GM12878 (cell line): ENCODE results near the gene RIMBP2. TPM values are rescaled to one million over a fixed set of nuclear protein-coding genes. Genes with fewer than 3 reads are reported as not detected.

Source experiments
- ATAC-seq: fragments of 200-7000 bp; cut with Tn5 transposase; 3 replicates; pipeline ENCODE4 v1.9.1; 2020; ENCODE audit warnings: mild to moderate bottlenecking, moderate library complexity
- BruUV-seq: library from RNA; stranded (reverse); fragments of 400-500 nt; replicated peaks from 2 replicates; lab custom pipeline; 2021; lab: Mats Ljungman, UMichigan
- CTCF ChIA-PET: fragments of 300-600 bp; sonication (Branson Sonifier 250); formaldehyde crosslinking; extraction: SDS; loops from one replicate; lab custom pipeline; 2021; ENCODE audit warnings: inconsistent platforms; lab: Yijun Ruan, JAX
- POLR2A ChIA-PET: fragments of 350-600 bp; formaldehyde crosslinking; extraction: SDS; loops from one replicate; lab custom pipeline; 2021; ENCODE audit warnings: inconsistent platforms; lab: Charles Lee
- RAD21 ChIA-PET: fragments of 300-600 bp; sonication (Branson Sonifier 250); formaldehyde crosslinking; loops from one replicate; lab custom pipeline; 2023; ENCODE audit warnings: antibody characterized with exemption; ENCODE audit not compliant: unreplicated experiment; lab: Charles Lee
- SMC1A ChIA-PET: fragments of 300-600 bp; sonication (Branson Sonifier 250); formaldehyde crosslinking; loops from one replicate; lab custom pipeline; 2023; ENCODE audit not compliant: unreplicated experiment, uncharacterized antibody; lab: Charles Lee
- DNase-seq: peaks from one replicate; pipeline ENCODE4 v3.0.0-alpha.2; 2011; ENCODE audit warnings: low read depth, low spot score
- FAIRE-seq: peaks from 3 replicates; lab custom pipeline; 2011; peaks lifted over from hg19 to GRCh38; lab: Jason Lieb, UNC
- H2AFZ ChIP-seq: 2 replicates; pipeline ENCODE4 v1.6.0; 2011; ENCODE audit warnings: low read depth, low read length, control low read depth; ENCODE audit not compliant: control insufficient read depth
- H3K27ac ChIP-seq: 2 replicates; pipeline ENCODE4 v1.5.1; 2011; ENCODE audit warnings: control low read depth; ENCODE audit not compliant: control insufficient read depth, insufficient read depth
- H3K27me3 ChIP-seq, 2 experiments: replicated peaks in 1 of 2; 2 replicates each; pipeline versions ENCODE4 v1.6.0 to v1.6.1; 2011; ENCODE audit warnings: low read length in 1 of 2; ENCODE audit not compliant: control insufficient read depth in 2 of 2, insufficient read depth in 2 of 2
- H3K36me3 ChIP-seq, 2 experiments: 2 replicates each; pipeline ENCODE4 v1.5.1; 2011; ENCODE audit warnings: low read length in 1 of 2; ENCODE audit not compliant: control insufficient read depth in 2 of 2, insufficient read depth in 2 of 2
- H3K4me1 ChIP-seq: 2 replicates; pipeline ENCODE4 v1.6.1; 2011; ENCODE audit warnings: mild to moderate bottlenecking, low read length, moderate library complexity, mixed read lengths; ENCODE audit not compliant: control insufficient read depth, insufficient read depth
- H3K4me2 ChIP-seq: 2 replicates; pipeline ENCODE4 v1.6.0; 2011; ENCODE audit warnings: control low read depth; ENCODE audit not compliant: control insufficient read depth, insufficient read depth
- H3K4me3 ChIP-seq: fragments of 200-600 bp; sonication (generic); 2 replicates; pipeline ENCODE4 v1.5.1; 2016
- H3K79me2 ChIP-seq: 2 replicates; pipeline ENCODE4 v1.6.0; 2011; ENCODE audit warnings: low read length; ENCODE audit not compliant: control insufficient read depth, insufficient read depth
- H3K9ac ChIP-seq: 2 replicates; pipeline ENCODE4 v1.8.0; 2011; ENCODE audit warnings: low read length, control low read depth, mixed read lengths; ENCODE audit not compliant: control insufficient read depth, insufficient read depth
- H3K9me3 ChIP-seq: replicated peaks from 3 replicates; pipeline ENCODE4 v1.5.1; 2011; ENCODE audit warnings: mild to moderate bottlenecking, low read length; ENCODE audit not compliant: control insufficient read depth, insufficient read depth
- H4K20me1 ChIP-seq: 2 replicates; pipeline ENCODE4 v1.6.0; 2011; ENCODE audit not compliant: control insufficient read depth, insufficient read depth
- CHD4 ChIP-seq: fragments of 200-600 bp; sonication (generic); IDR thresholded peaks from 2 replicates; pipeline ENCODE4 v1.6.1; 2016; ENCODE audit warnings: mild to moderate bottlenecking
- DPF2 ChIP-seq: fragments of 450-650 bp; IDR thresholded peaks from 2 replicates; pipeline ENCODE4 v1.6.1; 2017; ENCODE audit warnings: mild to moderate bottlenecking
- FOXM1 ChIP-seq: IDR thresholded peaks from 2 replicates; pipeline ENCODE4 v1.6.1; 2012; ENCODE audit warnings: low read depth, mild to moderate bottlenecking, inconsistent platforms, low read length, moderate library complexity
- NFYB ChIP-seq: IDR thresholded peaks from 2 replicates; pipeline ENCODE4 v1.6.1; 2011; ENCODE audit warnings: low read depth, mild to moderate bottlenecking, low read length, improper control_type of control experiment, moderate library complexity; ENCODE audit not compliant: insufficient read depth
- RELA ChIP-seq: fragments of 450-650 bp; IDR thresholded peaks from 2 replicates; pipeline ENCODE4 v1.8.0; 2014; ENCODE audit warnings: borderline replicate concordance; ENCODE audit not compliant: partially characterized antibody
- WGBS: methylation state at CpG from one replicate; pipeline ENCODE4 v1.1.6; 2016; ENCODE audit warnings: low lambda C conversion rate; ENCODE audit not compliant: insufficient replicate concordance, insufficient coverage; ENCODE audit errors: missing lambda C conversion rate; 5-methylcytosine and 5-hydroxymethylcytosine counted together
- in situ Hi-C: fragments of 300-500 bp; cut with MboI; formaldehyde crosslinking; loops from 9 replicates; pipeline ENCODE4 v1.14.3; 2018; ENCODE audit warnings: mixed read lengths
- intact Hi-C: fragments of 100-400 bp; cut with micrococcal nuclease; formaldehyde crosslinking; loops from one replicate; pipeline ENCODE4 v1.14.2; 2022; ENCODE audit not compliant: unreplicated experiment
- polyA plus RNA-seq, 11 experiments: library from polyadenylated mRNA; depleted of rRNA in 4 of 11; unstranded in 6 of 11; stranded (reverse) in 5 of 11; fragments of >200 nt; fragmentation: Nextera tagmentation in 4 of 11; fragmentation: Illumina TruSeq in 1 of 11; extraction: Ambion mirVana in 4 of 11; extraction: Trizol in 1 of 11; gene quantifications; 1 replicate in 1 of 11; 2 replicates in 10 of 11; pipeline versions ENCODE4 v1.2.1 to v1.2.3, GENCODE V29; 2011 to 2016; ENCODE audit warnings: inconsistent platforms in 2 of 11, missing spikeins in 2 of 11, low read depth in 1 of 11
- total RNA-seq, 4 experiments: library from RNA; depleted of rRNA in 3 of 4; stranded (reverse); fragments of >200 nt in 3 of 4; fragmentation: Illumina TruSeq in 1 of 4; extraction: Trizol in 1 of 4; gene quantifications; 2 replicates each; pipeline versions ENCODE4 v1.2.1 to v1.2.3, GENCODE V29; 2013 to 2021
- TF ChIP-seq, protein P1 (sequence below): IDR thresholded peaks from 2 replicates; pipeline ENCODE4 v1.6.1; 2012; ENCODE audit warnings: improper control_type of control experiment, low read depth, low read length; ENCODE audit not compliant: insufficient replicate concordance
- TF ChIP-seq, protein P2 (sequence below): IDR thresholded peaks from 2 replicates; pipeline ENCODE4 v1.6.1; 2011; ENCODE audit warnings: low read depth, mild to moderate bottlenecking, low read length, moderate library complexity, borderline replicate concordance; ENCODE audit errors: extremely low read depth
- TF ChIP-seq, protein P3 (sequence below), 3 experiments: IDR thresholded peaks in 2 of 3; conservative IDR thresholded peaks in 1 of 3; 2 replicates each; pipeline ENCODE4 v1.5.1; 2011; ENCODE audit warnings: low read depth in 3 of 3, low read length in 3 of 3, mild to moderate bottlenecking in 3 of 3, control low read depth in 2 of 3, moderate library complexity in 2 of 3, inconsistent platforms in 1 of 3, mixed read lengths in 1 of 3; ENCODE audit not compliant: control insufficient read depth in 2 of 3, insufficient read depth in 1 of 3; ENCODE audit errors: extremely low read depth in 1 of 3

RIMBP2 gene
- total and polyA plus RNA-seq, 10 of the 15 experiments (the other 5 are each of a cell fraction or from before 2014, with no cell fraction given), result 0.04 to 2.9 (median 0.07) TPM; not detected in 1

DNA sequence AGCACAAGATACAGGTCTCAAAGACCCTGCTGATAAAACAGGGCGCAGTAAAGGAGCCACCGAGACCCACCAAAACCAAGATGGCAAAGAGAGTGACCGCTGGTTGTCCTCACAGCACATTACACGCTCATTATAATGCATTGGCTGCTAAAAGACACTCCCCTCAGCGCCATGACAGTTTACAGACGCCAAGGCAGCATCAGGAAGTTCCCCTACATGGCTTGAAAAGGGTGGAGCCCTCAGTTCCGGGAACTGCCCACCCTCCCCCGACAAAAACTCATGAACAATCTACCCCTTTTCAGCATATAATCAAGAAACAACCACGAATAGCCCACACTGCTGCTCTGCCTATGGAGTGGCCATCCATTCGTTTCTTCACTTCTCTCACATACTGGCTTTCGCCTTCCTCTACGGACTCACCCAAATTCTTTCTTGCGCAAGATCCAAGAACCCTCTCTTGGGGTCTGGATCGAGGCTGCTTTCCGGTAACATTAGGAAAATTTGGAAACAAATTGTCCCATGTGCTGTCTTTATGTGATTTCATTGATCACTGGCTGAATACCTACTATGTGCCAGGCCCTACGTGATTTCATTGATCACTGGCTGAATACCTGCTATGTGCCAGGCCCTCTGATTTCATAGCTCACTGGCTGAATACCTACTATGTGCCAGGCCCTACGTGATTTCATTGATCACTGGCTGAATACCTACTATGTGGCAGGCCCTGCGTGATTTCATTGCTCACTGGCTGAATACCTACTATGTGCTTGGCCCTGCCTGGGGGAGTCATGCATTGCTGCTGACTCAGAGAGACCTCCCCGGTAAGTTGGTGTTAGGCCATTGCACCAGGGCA, 252.1 kb downstream of the RIMBP2 start:
- RAD21 ChIA-PET, result no interaction called here
- TF ChIP-seq FOXM1, result no peak
- TF ChIP-seq, protein P1, sequence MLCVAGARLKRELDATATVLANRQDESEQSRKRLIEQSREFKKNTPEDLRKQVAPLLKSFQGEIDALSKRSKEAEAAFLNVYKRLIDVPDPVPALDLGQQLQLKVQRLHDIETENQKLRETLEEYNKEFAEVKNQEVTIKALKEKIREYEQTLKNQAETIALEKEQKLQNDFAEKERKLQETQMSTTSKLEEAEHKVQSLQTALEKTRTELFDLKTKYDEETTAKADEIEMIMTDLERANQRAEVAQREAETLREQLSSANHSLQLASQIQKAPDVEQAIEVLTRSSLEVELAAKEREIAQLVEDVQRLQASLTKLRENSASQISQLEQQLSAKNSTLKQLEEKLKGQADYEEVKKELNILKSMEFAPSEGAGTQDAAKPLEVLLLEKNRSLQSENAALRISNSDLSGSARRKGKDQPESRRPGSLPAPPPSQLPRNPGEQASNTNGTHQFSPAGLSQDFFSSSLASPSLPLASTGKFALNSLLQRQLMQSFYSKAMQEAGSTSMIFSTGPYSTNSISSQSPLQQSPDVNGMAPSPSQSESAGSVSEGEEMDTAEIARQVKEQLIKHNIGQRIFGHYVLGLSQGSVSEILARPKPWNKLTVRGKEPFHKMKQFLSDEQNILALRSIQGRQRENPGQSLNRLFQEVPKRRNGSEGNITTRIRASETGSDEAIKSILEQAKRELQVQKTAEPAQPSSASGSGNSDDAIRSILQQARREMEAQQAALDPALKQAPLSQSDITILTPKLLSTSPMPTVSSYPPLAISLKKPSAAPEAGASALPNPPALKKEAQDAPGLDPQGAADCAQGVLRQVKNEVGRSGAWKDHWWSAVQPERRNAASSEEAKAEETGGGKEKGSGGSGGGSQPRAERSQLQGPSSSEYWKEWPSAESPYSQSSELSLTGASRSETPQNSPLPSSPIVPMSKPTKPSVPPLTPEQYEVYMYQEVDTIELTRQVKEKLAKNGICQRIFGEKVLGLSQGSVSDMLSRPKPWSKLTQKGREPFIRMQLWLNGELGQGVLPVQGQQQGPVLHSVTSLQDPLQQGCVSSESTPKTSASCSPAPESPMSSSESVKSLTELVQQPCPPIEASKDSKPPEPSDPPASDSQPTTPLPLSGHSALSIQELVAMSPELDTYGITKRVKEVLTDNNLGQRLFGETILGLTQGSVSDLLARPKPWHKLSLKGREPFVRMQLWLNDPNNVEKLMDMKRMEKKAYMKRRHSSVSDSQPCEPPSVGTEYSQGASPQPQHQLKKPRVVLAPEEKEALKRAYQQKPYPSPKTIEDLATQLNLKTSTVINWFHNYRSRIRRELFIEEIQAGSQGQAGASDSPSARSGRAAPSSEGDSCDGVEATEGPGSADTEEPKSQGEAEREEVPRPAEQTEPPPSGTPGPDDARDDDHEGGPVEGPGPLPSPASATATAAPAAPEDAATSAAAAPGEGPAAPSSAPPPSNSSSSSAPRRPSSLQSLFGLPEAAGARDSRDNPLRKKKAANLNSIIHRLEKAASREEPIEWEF, result no peak
- no peak for TF ChIP-seq DPF2
- TF ChIP-seq RELA, result no peak
- TF ChIP-seq, protein P2, sequence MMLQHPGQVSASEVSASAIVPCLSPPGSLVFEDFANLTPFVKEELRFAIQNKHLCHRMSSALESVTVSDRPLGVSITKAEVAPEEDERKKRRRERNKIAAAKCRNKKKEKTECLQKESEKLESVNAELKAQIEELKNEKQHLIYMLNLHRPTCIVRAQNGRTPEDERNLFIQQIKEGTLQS, result no peak
- TF ChIP-seq, protein P3, sequence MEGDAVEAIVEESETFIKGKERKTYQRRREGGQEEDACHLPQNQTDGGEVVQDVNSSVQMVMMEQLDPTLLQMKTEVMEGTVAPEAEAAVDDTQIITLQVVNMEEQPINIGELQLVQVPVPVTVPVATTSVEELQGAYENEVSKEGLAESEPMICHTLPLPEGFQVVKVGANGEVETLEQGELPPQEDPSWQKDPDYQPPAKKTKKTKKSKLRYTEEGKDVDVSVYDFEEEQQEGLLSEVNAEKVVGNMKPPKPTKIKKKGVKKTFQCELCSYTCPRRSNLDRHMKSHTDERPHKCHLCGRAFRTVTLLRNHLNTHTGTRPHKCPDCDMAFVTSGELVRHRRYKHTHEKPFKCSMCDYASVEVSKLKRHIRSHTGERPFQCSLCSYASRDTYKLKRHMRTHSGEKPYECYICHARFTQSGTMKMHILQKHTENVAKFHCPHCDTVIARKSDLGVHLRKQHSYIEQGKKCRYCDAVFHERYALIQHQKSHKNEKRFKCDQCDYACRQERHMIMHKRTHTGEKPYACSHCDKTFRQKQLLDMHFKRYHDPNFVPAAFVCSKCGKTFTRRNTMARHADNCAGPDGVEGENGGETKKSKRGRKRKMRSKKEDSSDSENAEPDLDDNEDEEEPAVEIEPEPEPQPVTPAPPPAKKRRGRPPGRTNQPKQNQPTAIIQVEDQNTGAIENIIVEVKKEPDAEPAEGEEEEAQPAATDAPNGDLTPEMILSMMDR (IDR thresholded peaks at IDR 0.05 in 2 of 3, conservative IDR thresholded peaks at IDR 0.05 in 1 of 3; ENCODE audit: control insufficient read depth in 2 of 3, extremely low read depth in 1 of 3, insufficient read depth in 1 of 3, low read depth in 3 of 3, low read length in 3 of 3), result no peak
- no peak for TF ChIP-seq NFYB
- no peak for TF ChIP-seq CHD4
- intact Hi-C loops, result no loop called here
- DNase-seq (no peak), FAIRE-seq (no peak), ATAC-seq (no peak)
- BruUV-seq, result no TSS peak
- Histone ChIP-seq H3K4me1 (no peaks in the 10 kb centered on the region), H3K27me3 (no peaks in the 10 kb centered on the region), H3K9me3 (no peaks in the 10 kb centered on the region; the same call in 2 of the 3 replicates), H3K27ac (no peak overlapping the region), H3K4me2 (no peak overlapping the region), H3K36me3 (no peaks in the 10 kb centered on the region), H4K20me1 (no peaks in the 10 kb centered on the region), H3K4me3 (no peak overlapping the region), H2AFZ (no peak overlapping the region), H3K79me2 (no peaks in the 10 kb centered on the region), H3K9ac (no peak overlapping the region)
- WGBS, result 31% methylated on average over 18 of the region's 19 CpGs
- SMC1A ChIA-PET, result no interaction called here
- POLR2A ChIA-PET, result no interaction called here
- CTCF ChIA-PET, result no interaction called here
- in situ Hi-C loops, result no loop called here
